GM13977 (cell line): ENCODE results near the gene FAM120A.

Experiments
- DNase-seq: peaks from one replicate; pipeline ENCODE4 v3.0.0; 2012; ENCODE audit warnings: low spot score
- in situ Hi-C: fragments of 300-500 bp; cut with MboI; formaldehyde crosslinking; loops from one replicate; pipeline ENCODE4 v1.12.0; 2022; ENCODE audit warnings: low sequenced_read_pairs, low pct_unique_long_range_greater_than_20kb, mixed read lengths, inconsistent platforms; ENCODE audit not compliant: unreplicated experiment
- TF ChIP-seq, protein P1 (sequence below): IDR thresholded peaks from 2 replicates; pipeline ENCODE4 v1.5.1; 2012; ENCODE audit warnings: mild to moderate bottlenecking, control low read depth; ENCODE audit not compliant: insufficient read depth; ENCODE audit errors: extremely low read depth, missing control alignments

FAM120A gene

GRCh38 chr9:93541005-93541404 is 89.5 kb downstream of the FAM120A start:
- no peak for DNase-seq
- in situ Hi-C loops = no loop called here
- TF ChIP-seq, protein P1, sequence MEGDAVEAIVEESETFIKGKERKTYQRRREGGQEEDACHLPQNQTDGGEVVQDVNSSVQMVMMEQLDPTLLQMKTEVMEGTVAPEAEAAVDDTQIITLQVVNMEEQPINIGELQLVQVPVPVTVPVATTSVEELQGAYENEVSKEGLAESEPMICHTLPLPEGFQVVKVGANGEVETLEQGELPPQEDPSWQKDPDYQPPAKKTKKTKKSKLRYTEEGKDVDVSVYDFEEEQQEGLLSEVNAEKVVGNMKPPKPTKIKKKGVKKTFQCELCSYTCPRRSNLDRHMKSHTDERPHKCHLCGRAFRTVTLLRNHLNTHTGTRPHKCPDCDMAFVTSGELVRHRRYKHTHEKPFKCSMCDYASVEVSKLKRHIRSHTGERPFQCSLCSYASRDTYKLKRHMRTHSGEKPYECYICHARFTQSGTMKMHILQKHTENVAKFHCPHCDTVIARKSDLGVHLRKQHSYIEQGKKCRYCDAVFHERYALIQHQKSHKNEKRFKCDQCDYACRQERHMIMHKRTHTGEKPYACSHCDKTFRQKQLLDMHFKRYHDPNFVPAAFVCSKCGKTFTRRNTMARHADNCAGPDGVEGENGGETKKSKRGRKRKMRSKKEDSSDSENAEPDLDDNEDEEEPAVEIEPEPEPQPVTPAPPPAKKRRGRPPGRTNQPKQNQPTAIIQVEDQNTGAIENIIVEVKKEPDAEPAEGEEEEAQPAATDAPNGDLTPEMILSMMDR = no peak

DNA sequence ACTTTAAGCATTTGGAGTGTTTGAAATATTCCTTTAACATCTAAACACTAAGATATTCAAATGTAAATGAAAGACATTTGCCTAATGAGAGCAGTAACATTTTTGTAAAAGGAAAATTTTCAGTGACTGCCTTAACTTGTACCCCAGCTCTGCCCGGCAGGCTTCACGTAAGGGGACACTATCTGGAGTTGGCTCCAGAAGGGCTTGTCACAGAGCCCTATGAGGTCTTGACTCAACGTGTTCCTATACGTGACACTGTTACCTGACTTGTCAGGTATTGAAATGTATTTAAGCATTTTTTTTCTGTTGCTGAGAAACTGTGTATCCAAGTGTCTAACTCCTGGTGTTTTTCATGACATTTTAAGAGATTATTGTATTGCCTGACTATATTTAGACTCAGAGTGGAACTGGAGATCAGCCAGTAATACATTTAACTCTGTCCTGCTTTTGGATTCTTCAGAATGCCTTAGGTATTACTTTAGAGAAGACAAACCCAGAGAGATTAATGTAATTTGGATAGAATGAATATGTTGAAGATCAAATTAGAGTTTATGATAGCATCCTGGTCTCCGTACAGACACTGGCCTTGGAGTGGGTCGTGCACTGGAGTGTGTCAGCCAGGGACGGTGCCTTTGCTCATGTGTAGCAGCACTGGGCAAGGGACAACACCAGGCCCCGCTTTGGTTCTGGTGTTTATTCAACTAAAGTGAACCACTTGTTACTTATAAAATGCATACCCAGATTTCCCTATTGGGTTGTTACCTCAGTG is 90.3 kb downstream of the FAM120A start:
- in situ Hi-C loops = no loop called here

DNA sequence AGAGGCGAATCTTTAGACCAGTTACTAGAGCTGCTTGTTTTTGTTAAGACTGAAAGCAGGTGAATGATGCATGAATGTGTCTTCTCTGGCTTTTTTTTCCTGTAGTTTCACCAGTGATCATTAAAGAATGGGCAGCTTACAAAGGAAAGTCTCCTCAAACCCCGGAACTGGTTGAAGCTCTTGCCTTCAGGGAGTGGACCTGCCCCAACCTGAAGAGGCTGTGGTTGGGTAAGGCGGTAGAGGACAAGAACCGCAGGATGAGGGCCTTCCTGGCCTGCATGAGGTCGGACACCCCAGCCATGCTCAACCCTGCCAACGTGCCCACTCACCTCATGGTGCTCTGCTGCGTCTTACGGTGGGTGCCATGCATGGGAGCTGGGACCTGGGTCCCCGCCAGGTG is 91.6 kb downstream of the FAM120A start:
- in situ Hi-C loops = no loop called here
- TF ChIP-seq, protein P1 = no peak
- DNase-seq = no peak

More for the DNA sequence above, 90.3 kb downstream of the FAM120A start:
- TF ChIP-seq, protein P1 = no peak
- no peak for DNase-seq

DNA sequence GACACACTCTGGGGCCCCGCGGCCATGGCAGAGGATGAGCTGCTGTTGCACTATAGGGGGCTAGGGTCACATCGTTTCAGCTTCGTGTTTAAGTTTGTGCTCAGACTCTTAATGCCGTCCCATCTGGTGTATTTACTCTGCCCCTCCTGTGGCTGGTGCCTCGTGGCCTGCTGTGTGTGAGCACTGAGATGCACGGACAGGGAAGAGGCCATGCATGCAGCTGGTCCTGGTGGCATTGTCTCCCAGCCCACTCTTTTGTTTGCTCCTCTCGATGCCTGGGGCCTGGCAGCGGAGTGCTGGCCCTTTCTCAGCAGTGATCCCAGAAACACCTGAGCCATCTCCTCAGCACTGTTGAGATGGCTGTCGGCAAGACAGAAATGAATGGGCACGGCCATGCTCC is 94.9 kb downstream of the FAM120A start:
- TF ChIP-seq, protein P1 = no peak
- in situ Hi-C loops = no loop called here
- no peak for DNase-seq

- no peak for DNase-seq
- in situ Hi-C loops = no loop called here
- TF ChIP-seq, protein P1 = no peak
Observed at GRCh38 chr9:93549611-93550010, 98.1 kb downstream of the FAM120A start.

- DNase-seq = no peak
- in situ Hi-C loops = no loop called here
- TF ChIP-seq, protein P1 = no peak
Observed at GRCh38 chr9:93552923-93553322, 101.4 kb downstream of the FAM120A start.
